GM20000 (cell line): Measurements from ENCODE around the gene ATP11A.

Experiments used
- DNase-seq: peaks from one replicate; pipeline ENCODE4 v3.0.0; 2012; ENCODE audit warnings: low spot score
- CTCF ChIP-seq: IDR thresholded peaks from 2 replicates; pipeline ENCODE4 v1.5.1; 2012; ENCODE audit warnings: mild to moderate bottlenecking, control low read depth; ENCODE audit errors: extremely low read depth, missing control alignments

Gene ATP11A

DNA sequence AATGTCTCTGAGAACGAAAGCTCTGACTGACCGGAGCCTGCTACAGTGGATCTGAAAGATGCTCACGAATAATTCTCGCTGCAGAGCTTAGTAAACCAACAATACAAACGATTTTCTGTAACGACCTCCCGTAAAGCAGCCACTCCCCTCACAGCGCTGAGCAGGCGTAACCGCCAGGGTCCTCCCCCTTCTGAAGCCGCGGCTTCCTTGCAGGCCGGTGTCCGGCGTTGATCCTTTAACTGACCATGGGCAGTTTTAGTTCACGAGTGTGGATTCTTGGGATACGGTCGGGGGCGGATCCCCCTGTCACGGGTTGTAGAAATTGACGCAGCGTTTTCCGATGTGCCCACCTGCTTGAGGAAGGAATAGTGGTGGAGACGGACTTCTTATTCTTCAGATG, 75.9 kb downstream of the ATP11A start:
- DNase-seq = no peak
- no peak for TF ChIP-seq CTCF

DNA sequence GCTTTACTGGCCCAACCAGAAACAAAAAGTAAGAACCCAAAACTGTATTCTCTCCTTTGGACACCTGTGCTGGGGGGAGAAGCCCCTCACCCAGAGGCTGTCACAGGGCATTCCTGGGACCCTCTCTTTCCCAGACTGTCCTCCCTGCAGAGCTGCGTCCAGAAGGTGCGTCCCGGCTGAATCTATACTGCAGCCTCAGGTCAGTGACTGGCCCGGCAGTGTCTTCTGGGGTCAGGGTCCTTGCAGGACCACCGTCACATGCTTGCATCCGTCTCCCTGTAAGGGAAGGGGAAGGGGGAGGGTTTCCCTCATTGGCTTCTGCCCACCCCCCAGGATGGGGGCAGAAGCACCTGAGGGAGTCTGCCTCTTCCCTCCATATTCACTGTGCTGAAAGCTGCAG, 76.5 kb downstream of the ATP11A start:
- DNase-seq = no peak
- no peak for TF ChIP-seq CTCF

DNA sequence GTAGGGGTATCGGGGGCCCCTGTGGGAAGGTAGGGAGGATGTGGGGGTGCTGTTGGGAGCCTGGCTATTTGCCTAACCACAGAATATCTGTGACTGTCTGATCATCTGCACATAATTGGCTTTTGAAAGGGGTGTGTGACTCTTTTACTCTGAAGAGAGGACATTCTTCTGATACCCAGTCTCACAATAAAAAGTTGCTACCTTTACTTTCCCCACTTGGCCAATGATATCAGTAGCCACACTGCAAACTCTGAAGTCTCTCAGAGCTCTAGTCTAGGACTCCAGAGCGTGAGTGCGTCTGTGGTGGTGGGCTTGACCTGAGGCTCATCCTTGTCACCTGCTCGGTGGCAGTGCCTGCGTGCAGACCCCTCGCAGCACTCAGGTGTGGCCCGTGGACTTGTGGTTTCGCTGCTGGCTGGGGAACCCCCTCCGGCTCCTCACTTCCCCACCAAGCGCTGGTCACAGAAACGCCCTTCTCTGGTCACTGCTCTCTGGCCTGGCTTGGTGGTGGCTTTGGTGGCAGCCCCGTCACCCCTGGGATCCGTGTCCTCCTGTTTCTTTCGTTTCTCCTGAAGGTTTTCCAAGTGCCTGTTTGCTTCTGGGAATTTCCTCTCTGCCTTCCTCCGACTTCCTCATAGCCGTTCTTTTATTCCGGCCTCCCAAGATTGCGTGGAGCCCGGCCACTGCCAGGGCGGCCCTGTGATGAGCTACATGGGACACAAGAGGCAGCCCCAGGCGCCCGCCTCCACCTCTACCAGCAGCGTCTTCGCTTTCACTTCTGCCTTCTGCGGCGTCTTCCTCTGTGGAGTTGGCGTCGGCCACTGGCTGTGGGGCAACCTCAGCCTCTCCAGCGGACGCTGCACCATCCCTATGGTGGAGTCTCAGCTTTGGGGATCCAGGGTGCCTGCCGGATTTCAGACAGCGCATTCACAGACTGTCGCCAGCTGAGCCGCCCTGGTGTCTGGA, 78.0 kb downstream of the ATP11A start:
- no peak for TF ChIP-seq CTCF
- peak; percentile 77 for DNase-seq

DNA sequence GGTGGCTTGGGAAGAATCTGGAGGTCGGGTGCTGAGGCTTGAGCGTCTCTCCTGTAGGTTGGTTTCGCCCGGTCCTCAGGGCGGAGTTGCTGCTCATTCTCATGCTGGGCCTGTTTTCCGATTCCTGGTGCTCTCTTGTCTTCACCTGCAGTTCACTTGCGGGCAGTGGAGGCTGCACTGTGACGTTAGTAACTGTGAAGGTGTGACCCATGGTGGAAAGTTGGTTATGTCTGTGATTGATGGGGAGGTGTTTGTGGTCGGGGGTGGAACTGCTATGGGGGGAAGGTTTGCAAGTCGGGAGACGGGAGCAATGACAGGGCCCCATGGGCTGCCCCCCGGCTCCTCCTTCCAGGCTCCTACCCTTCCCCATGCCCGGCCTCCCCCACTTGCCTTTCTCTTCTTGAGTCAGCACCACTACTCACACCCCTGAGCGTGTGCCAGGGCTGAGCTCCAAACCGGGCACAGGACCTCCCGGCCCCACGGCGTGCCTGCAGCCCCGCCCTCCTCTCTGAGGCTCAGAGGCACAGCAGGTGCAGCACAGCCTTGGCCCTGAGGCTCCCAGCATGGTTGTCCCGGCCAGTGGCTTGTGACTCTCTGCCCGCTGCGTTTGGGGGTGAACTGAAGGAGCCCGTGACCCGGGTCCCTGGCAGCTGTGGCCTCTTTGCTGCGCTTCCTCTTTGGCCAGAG, 79.1 kb downstream of the ATP11A start:
- no peak for TF ChIP-seq CTCF
- DNase-seq = no peak

- no peak for DNase-seq
Measured at GRCh38 chr13:112769615-112770014, 79.8 kb downstream of the ATP11A start.

DNA sequence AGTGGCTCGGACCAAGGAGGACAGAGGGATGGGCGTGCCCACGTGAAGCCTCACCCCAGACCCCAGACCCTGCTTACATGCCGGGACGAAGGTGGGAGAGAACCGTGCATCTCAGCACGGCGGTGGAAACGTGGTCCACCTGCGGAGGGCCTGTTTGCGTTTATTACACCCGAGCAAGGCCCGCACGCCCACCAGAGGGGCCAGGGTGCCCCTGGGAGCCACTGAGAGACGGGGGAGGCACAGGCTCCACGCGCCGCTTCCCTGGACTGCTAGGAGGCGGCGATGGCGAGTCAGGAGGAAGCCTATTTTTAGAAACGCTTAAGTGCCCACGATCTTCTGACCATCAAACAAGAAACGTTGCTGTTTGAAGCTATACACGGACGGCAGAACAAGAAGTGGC, 80.7 kb downstream of the ATP11A start:
- no peak for DNase-seq
- TF ChIP-seq CTCF = no peak

More at GRCh38 chr13:112769615-112770014, 79.8 kb downstream of the ATP11A start:
- no peak for TF ChIP-seq CTCF
